Thyroid gland (tissue), 4 donors: ENCODE results near the gene LILRA1. TPM values are rescaled to one million over a fixed set of nuclear protein-coding genes. Genes with fewer than 3 reads are reported as not detected.
"Not testable (repeated sequence)": the region's sequence is repeated elsewhere in the genome, so short reads cannot be mapped to it uniquely, and the experiment has no call there.

Source experiments
- DNase-seq, 2 donors: peaks; one replicate each; pipeline ENCODE4 v3.0.0-alpha.2; 2019
- H3K27ac ChIP-seq, 3 donors: fragments of 200-600 bp; sonication (generic); 1 replicate in 2 of 3; 2 replicates in 1 of 3; pipeline ENCODE4 v1.5.1; 2016 to 2019; ENCODE audit warnings: mild to moderate bottlenecking in 1 of 3, moderate library complexity in 1 of 3
- H3K27me3 ChIP-seq: fragments of 200-600 bp; sonication (generic); one replicate; pipeline ENCODE4 v1.5.1; 2019
- H3K36me3 ChIP-seq, 2 donors: fragments of 200-600 bp; sonication (generic); one replicate each; pipeline ENCODE4 v1.5.1; 2016 to 2019
- H3K4me1 ChIP-seq, 2 donors: fragments of 200-600 bp; sonication (generic); one replicate each; pipeline ENCODE4 v1.5.1; 2017 to 2019
- H3K4me3 ChIP-seq, 3 donors: fragments of 200-600 bp; sonication (generic); replicated peaks in 1 of 3; 1 replicate in 2 of 3; 2 replicates in 1 of 3; pipeline ENCODE4 v1.5.1; 2016; ENCODE audit warnings: mild to moderate bottlenecking in 1 of 3
- H3K9me3 ChIP-seq: fragments of 200-600 bp; sonication (generic); one replicate; pipeline ENCODE4 v1.5.1; 2017
- CTCF ChIP-seq, 6 experiments: fragments of 200-600 bp in 3 of 6; fragments of 450-650 bp in 3 of 6; sonication (generic) in 3 of 6; IDR thresholded peaks; one replicate each; pipeline ENCODE4 v1.5.1; 2016 to 2019; ENCODE audit warnings: antibody characterized with exemption in 6 of 6, mild to moderate bottlenecking in 2 of 6, inconsistent platforms in 1 of 6, moderate library complexity in 1 of 6
- POLR2A ChIP-seq, 2 donors: fragments of 450-650 bp; IDR thresholded peaks; one replicate each; pipeline ENCODE4 v1.6.1; 2017; ENCODE audit warnings: antibody characterized with exemption in 2 of 2, mild to moderate bottlenecking in 2 of 2, moderate library complexity in 1 of 2
- WGBS, 2 donors: methylation state at CpG; one replicate each; pipeline ENCODE4 v1.1.5; 2017; 5-methylcytosine and 5-hydroxymethylcytosine counted together
- intact Hi-C: fragments of 100-400 bp; cut with DNase I; formaldehyde crosslinking; loops from one replicate; pipeline ENCODE4 v1.15.1; 2023
- total RNA-seq, 4 donors: library from RNA; depleted of rRNA; stranded (reverse); fragments of >200 nt; gene quantifications; one replicate each; pipeline ENCODE4 v1.2.3, GENCODE V29; 2016

The LILRA1 gene
- total RNA-seq, 4 donors from 2014 or later = 0.54 TPM; not detected in 3

- TF ChIP-seq POLR2A (IDR thresholded peaks at IDR 0.05) = no peak
- TF ChIP-seq CTCF (IDR thresholded peaks at IDR 0.05) = no peak
- no peaks in the 10 kb centered on the region for H3K27me3 ChIP-seq
- no peak overlapping the region for H3K27ac ChIP-seq
- no peak for DNase-seq
- 65 to 80% methylated on average over 5 of the region's 5 CpGs for WGBS, 2 donors
- H3K4me3 ChIP-seq = no peak overlapping the region
- intact Hi-C loops = loop anchor here (5.0 kb wide), 1 partner anchor 304 kb away; the partner anchor contains the start of gene LILRB2
- H3K9me3 ChIP-seq = no peaks in the 10 kb centered on the region
- H3K4me1 ChIP-seq = no peaks in the 10 kb centered on the region
- no peaks in the 10 kb centered on the region for H3K36me3 ChIP-seq
Observed at GRCh38 chr19:54586397-54586796, 7.0 kb upstream of the LILRA1 start.

GRCh38 chr19:54587026-54587425, 6.4 kb upstream of the LILRA1 start:
- H3K36me3 ChIP-seq = no peaks in the 10 kb centered on the region
- no peaks in the 10 kb centered on the region for H3K4me1 ChIP-seq
- DNase-seq = no peak
- TF ChIP-seq POLR2A (IDR thresholded peaks at IDR 0.05) (no peak), CTCF (IDR thresholded peaks at IDR 0.05) (no peak)
- no peak overlapping the region for H3K4me3 ChIP-seq
- H3K27me3 ChIP-seq = no peaks in the 10 kb centered on the region
- 69 to 70% methylated on average over 6 to 7 of the region's 7 CpGs for WGBS, 2 donors
- no peaks in the 10 kb centered on the region for H3K9me3 ChIP-seq
- intact Hi-C loops = loop anchor here (5.0 kb wide), 1 partner anchor 305 kb away; the partner anchor contains the start of gene LILRB2
- no peak overlapping the region for H3K27ac ChIP-seq

- WGBS, 2 donors = 65 to 66% methylated on average over 5 to 6 of the region's 9 CpGs
- H3K27me3 ChIP-seq, H3K9me3 ChIP-seq, intact Hi-C loops, H3K36me3 ChIP-seq, DNase-seq, H3K27ac ChIP-seq, H3K4me1 ChIP-seq, H3K4me3 ChIP-seq: not testable (repeated sequence)
Observed at GRCh38 chr19:54593931-54594626, 647 bp downstream of the LILRA1 start.

- H3K27ac ChIP-seq = no peak overlapping the region
- intact Hi-C loops = no loop called here
- 93% methylated on average over 5 of the region's 5 CpGs; no CpG with 5 or more reads in 1 of the 2 donors for WGBS, 2 donors
- H3K4me1 ChIP-seq = no peaks in the 10 kb centered on the region
- H3K9me3 ChIP-seq = no peaks in the 10 kb centered on the region
- DNase-seq = no peak
- H3K36me3 ChIP-seq = no peaks in the 10 kb centered on the region
- no peak for TF ChIP-seq POLR2A (IDR thresholded peaks at IDR 0.05)
- no peak for TF ChIP-seq CTCF (IDR thresholded peaks at IDR 0.05)
- H3K27me3 ChIP-seq = no peaks in the 10 kb centered on the region
- no peak overlapping the region for H3K4me3 ChIP-seq
Observed at GRCh38 chr19:54594737-54595136, 1.3 kb downstream of the LILRA1 start.

GRCh38 chr19:54595680-54596436, 2.4 kb downstream of the LILRA1 start:
- intact Hi-C loops = not testable (repeated sequence)

GRCh38 chr19:54600212-54600611, 6.8 kb downstream of the LILRA1 start:
- WGBS, 2 donors = 51 to 71% methylated on average over 5 of the region's 5 CpGs
- H3K9me3 ChIP-seq = no peaks in the 10 kb centered on the region
- no peaks in the 10 kb centered on the region for H3K27me3 ChIP-seq
- no peaks in the 10 kb centered on the region for H3K4me1 ChIP-seq
- intact Hi-C loops = no loop called here
- no peaks in the 10 kb centered on the region for H3K36me3 ChIP-seq
- no peak overlapping the region for H3K27ac ChIP-seq
- no peak for DNase-seq
- TF ChIP-seq CTCF (IDR thresholded peaks at IDR 0.05) (no peak), POLR2A (IDR thresholded peaks at IDR 0.05) (no peak)
- no peak overlapping the region for H3K4me3 ChIP-seq

More at GRCh38 chr19:54595680-54596436, 2.4 kb downstream of the LILRA1 start:
- H3K9me3 ChIP-seq, H3K4me3 ChIP-seq, H3K27ac ChIP-seq, H3K36me3 ChIP-seq, H3K27me3 ChIP-seq, DNase-seq, H3K4me1 ChIP-seq: not testable (repeated sequence)
- WGBS, 2 donors = 89 to 92% methylated on average over 21 to 22 of the region's 26 CpGs
